Lung (tissue), 12 donors: Measurements from ENCODE around the gene CAMK1D. TPM values are rescaled to one million over a fixed set of nuclear protein-coding genes. Genes with fewer than 3 reads are reported as not detected.

Experiments used
- ATAC-seq: fragments of 200-7000 bp; cut with Tn5 transposase; one replicate; pipeline ENCODE4 v1.9.1; 2020; ENCODE audit warnings: moderate number of reproducible peaks; ENCODE audit not compliant: insufficient read depth, low FRiP score
- DNase-seq, 3 donors: peaks; one replicate each; pipeline ENCODE4 v3.0.0-alpha.2; 2013 to 2017
- H3K27ac ChIP-seq, 2 donors: one replicate each; pipeline ENCODE4 v1.5.1; 2013; ENCODE audit warnings: mild to moderate bottlenecking in 2 of 2, moderate library complexity in 2 of 2, control low read depth in 1 of 2, inconsistent platforms in 1 of 2, low read depth in 1 of 2, low read length in 1 of 2
- H3K27me3 ChIP-seq, 3 donors: one replicate each; pipeline ENCODE4 v1.5.1; 2013; ENCODE audit warnings: low read length in 2 of 3; ENCODE audit not compliant: control insufficient read depth in 3 of 3, insufficient read depth in 3 of 3
- H3K36me3 ChIP-seq, 4 donors: one replicate each; pipeline ENCODE4 v1.5.1; 2013; ENCODE audit warnings: low read length in 4 of 4, mild to moderate bottlenecking in 1 of 4, moderate library complexity in 1 of 4; ENCODE audit not compliant: control insufficient read depth in 4 of 4, insufficient read depth in 4 of 4
- H3K4me1 ChIP-seq, 5 donors: one replicate each; pipeline ENCODE4 v1.5.1; 2013; ENCODE audit warnings: low read length in 5 of 5, mild to moderate bottlenecking in 2 of 5, moderate library complexity in 1 of 5; ENCODE audit not compliant: control insufficient read depth in 5 of 5, insufficient read depth in 5 of 5
- H3K4me3 ChIP-seq: one replicate; pipeline ENCODE4 v1.5.1; 2013; ENCODE audit warnings: mild to moderate bottlenecking, control low read depth, moderate library complexity
- H3K9ac ChIP-seq, 2 donors: one replicate each; pipeline ENCODE4 v1.5.1; 2013; ENCODE audit warnings: low read length in 2 of 2, control low read depth in 1 of 2; ENCODE audit not compliant: insufficient read depth in 1 of 2
- H3K9me3 ChIP-seq, 4 donors: one replicate each; pipeline ENCODE4 v1.5.1; 2013; ENCODE audit warnings: low read length in 3 of 4, mild to moderate bottlenecking in 1 of 4, moderate library complexity in 1 of 4; ENCODE audit not compliant: control insufficient read depth in 4 of 4, insufficient read depth in 3 of 4
- WGBS, 2 donors: extraction: QIAGEN DNeasy Blood & Tissue Kit; methylation state at CpG; one replicate each; pipeline ENCODE4 v1.1.7; 2013; 5-methylcytosine and 5-hydroxymethylcytosine counted together
- polyA plus RNA-seq, 2 donors: library from polyadenylated mRNA; stranded (reverse); fragments of 200-250 nt; gene quantifications; one replicate each; pipeline ENCODE4 v1.2.1, GENCODE V29; 2013
- total RNA-seq, 2 donors: library from RNA; depleted of rRNA in 1 of 2; stranded (reverse); fragments of >200 nt in 1 of 2; gene quantifications; one replicate each; pipeline ENCODE4 v1.2.1, GENCODE V29; 2014 to 2021
- TF ChIP-seq, protein P1 (sequence below): IDR thresholded peaks from 2 replicates; pipeline ENCODE4 v1.5.1; 2012; ENCODE audit warnings: mild to moderate bottlenecking; ENCODE audit errors: control extremely low read depth, extremely low read depth
- donor health status: control.
- donor health status: control.
- donor health status: Bipolar disorder and iron deficiency.
- donor health status: healthy.
- donor health status: DM: yes; HTN: yes; CAD: no.

CAMK1D gene
- total and polyA plus RNA-seq, 4 donors: 3.2 to 37.4 (median 7.0) TPM

DNA sequence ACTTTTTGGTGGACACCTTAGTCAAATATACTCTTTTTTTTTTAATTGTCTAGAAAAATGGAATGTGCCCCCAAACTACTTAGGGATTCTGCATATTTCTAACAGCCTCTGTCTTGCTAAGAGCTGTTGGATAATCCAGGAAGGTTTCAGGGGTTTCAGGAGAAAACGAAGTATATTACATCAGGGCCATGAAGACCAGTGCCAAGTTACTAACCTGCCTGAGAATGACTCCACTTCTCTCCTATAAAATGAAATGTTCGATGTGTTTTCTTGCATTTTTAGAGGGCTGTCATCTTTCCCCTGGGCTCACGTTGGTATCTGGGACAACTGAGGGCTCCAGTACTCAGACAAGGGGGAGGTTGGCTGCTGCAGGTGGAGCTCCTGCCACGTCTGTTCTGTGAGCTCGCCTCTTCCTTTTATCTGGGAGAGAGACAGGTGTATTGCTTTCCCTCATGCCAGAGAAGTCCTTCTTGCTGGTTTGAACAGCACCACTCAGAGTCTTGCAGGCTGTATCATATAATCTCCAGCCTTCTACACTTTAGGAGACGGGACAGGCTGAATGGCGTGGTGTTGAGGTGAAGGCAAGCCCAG lies 71.3 kb downstream of the CAMK1D start:
- H3K4me3 ChIP-seq: no peak overlapping the region
- H3K9ac ChIP-seq: no peak overlapping the region
- H3K27me3 ChIP-seq: peaks cover 0 to 45% (median 0%) of the 10 kb centered on the region in 3 donors
- ATAC-seq: no peak
- peaks cover 0 to 11% (median 0%) of the 10 kb centered on the region in 5 donors for H3K4me1 ChIP-seq
- TF ChIP-seq, protein P1, sequence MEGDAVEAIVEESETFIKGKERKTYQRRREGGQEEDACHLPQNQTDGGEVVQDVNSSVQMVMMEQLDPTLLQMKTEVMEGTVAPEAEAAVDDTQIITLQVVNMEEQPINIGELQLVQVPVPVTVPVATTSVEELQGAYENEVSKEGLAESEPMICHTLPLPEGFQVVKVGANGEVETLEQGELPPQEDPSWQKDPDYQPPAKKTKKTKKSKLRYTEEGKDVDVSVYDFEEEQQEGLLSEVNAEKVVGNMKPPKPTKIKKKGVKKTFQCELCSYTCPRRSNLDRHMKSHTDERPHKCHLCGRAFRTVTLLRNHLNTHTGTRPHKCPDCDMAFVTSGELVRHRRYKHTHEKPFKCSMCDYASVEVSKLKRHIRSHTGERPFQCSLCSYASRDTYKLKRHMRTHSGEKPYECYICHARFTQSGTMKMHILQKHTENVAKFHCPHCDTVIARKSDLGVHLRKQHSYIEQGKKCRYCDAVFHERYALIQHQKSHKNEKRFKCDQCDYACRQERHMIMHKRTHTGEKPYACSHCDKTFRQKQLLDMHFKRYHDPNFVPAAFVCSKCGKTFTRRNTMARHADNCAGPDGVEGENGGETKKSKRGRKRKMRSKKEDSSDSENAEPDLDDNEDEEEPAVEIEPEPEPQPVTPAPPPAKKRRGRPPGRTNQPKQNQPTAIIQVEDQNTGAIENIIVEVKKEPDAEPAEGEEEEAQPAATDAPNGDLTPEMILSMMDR: no peak
- H3K36me3 ChIP-seq: no peaks in the 10 kb centered on the region
- no peaks in the 10 kb centered on the region for H3K9me3 ChIP-seq
- H3K27ac ChIP-seq: no peak overlapping the region
- WGBS, 2 donors: 86 to 87% methylated on average over 7 of the region's 7 CpGs
- DNase-seq: no peak

DNA sequence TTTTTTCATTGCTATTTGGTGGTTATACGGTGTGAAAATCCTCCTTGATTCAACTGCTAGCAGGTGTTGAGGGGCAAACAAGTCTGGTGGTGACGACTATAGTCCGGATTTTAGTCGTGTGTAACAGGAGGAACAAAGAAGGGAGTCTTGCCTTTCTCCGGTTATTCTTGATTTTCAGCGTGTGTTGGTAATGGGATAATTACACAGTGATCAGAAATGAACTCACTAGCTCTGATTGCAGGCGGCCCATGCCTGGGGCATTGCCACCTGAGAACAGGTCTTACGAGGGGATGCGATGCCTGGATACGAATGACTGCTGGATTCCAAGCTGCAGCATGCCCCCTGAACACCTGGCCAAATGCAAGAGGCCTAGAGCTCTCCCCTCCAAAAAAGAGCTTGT lies 72.8 kb downstream of the CAMK1D start:
- TF ChIP-seq, protein P1: no peak
- no peak overlapping the region for H3K27ac ChIP-seq
- peaks cover 0 to 42% (median 0%) of the 10 kb centered on the region in 3 donors for H3K27me3 ChIP-seq
- no peaks in the 10 kb centered on the region for H3K36me3 ChIP-seq
- no peak for ATAC-seq
- H3K4me1 ChIP-seq: peaks cover 0 to 4% (median 0%) of the 10 kb centered on the region in 5 donors
- H3K9ac ChIP-seq: no peak overlapping the region
- no peaks in the 10 kb centered on the region for H3K9me3 ChIP-seq
- no peak for DNase-seq
- no peak overlapping the region for H3K4me3 ChIP-seq
- WGBS, 2 donors: 93 to 96% methylated on average over 10 of the region's 10 CpGs

DNA sequence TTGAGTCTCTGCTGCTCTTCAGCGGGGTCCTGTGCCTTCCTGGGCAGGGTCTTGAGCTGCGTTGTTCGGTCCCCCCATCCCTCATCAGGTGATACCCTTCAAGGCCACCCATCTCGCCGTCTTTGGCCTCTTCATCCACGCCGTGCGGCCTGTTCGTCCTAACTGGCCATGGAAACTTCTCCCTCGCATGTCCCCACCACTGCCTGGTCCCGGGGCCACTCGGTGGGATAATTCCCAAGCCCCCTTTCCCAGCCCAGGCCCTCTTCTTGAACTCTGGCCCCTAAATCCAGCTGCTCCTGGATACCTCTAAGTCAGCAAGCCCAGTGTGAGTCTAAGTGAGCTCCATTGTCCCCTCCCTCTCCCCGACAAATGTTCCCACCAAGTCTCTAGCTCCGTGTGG lies 74.5 kb downstream of the CAMK1D start:
- no peak overlapping the region for H3K9ac ChIP-seq
- no peaks in the 10 kb centered on the region for H3K9me3 ChIP-seq
- WGBS, 2 donors: 94 to 95% methylated on average over 14 of the region's 14 CpGs
- TF ChIP-seq, protein P1: no peak
- ATAC-seq (no peak), DNase-seq (no peak)
- peaks cover 0 to 34% (median 0%) of the 10 kb centered on the region in 3 donors for H3K27me3 ChIP-seq
- H3K4me3 ChIP-seq: no peak overlapping the region
- H3K27ac ChIP-seq: no peak overlapping the region
- no peaks in the 10 kb centered on the region for H3K36me3 ChIP-seq
- peaks cover 0 to 2% (median 0%) of the 10 kb centered on the region in 5 donors for H3K4me1 ChIP-seq

DNA sequence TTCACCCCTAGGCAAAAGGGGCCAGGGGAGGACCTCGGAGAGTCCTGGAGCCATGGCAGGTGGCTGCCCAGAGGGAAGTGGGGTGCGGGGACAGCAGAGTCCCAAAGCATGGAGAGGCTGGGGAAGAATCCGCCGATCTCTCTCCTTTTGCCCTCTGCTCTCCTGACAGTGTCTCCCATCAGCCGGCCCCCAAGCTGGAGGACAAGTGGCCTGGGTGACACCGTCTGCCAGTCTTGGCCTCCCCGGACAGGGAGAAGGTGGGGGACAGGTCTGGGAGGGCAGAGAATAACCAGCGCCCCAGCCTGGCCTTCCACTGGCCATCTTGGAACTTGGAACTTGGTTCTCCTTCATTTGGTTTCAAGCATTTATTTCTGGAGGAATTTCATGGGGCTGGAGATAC lies 77.9 kb downstream of the CAMK1D start:
- no peak for ATAC-seq
- H3K9me3 ChIP-seq: no peaks in the 10 kb centered on the region
- no peak overlapping the region for H3K27ac ChIP-seq
- no peaks in the 10 kb centered on the region for H3K36me3 ChIP-seq
- DNase-seq: no peak
- H3K4me1 ChIP-seq: peaks cover 0 to 2% (median 0%) of the 10 kb centered on the region in 5 donors
- H3K27me3 ChIP-seq: peaks cover 0 to 40% (median 0%) of the 10 kb centered on the region in 3 donors
- H3K4me3 ChIP-seq: no peak overlapping the region
- no peak overlapping the region for H3K9ac ChIP-seq
- TF ChIP-seq, protein P1: no peak
- 93 to 96% methylated on average over 8 of the region's 8 CpGs for WGBS, 2 donors
